ENCODE results near the gene TRIM50. TPM values are rescaled to one million over a fixed set of nuclear protein-coding genes. Genes with fewer than 3 reads are reported as not detected.

The TRIM50 gene
- total and polyA plus RNA-seq, 2 donors (not counting 1 experiment from before 2014, with no cell fraction given), result not detected

DNA sequence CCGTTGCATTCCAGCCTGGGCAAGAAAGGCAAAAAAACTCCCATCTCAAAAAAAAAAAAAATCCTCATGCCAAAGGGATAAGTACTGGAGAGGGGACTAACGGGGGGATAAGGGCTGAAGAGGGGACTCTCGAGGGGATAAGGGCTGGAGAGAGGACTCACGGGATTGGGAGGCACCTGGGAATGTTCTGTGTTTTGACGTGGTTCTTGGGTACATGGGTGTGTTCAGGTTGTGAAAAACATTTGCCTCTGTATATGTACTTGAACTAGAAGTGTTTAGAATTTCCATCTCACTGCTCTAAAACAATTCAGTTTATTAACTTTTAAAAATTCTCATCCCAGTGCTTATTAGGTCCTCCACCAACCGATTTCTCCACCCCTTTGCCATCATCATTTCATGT is 4.6 kb upstream of the TRIM50 start:
- Histone ChIP-seq H3K36me3 (ENCODE audit: control insufficient read depth, insufficient read depth, low read length) (no peaks in the 10 kb centered on the region), H3K4me3 (replicated peaks in 1 of 4; ENCODE audit: control extremely low read depth in 1 of 4, insufficient read depth in 1 of 4, low read depth in 3 of 4, low read length in 4 of 4) (no peak overlapping the region), H3K4me1 (ENCODE audit: control insufficient read depth, extremely low read depth, insufficient read depth, low read length) (no peaks in the 10 kb centered on the region), H3K9ac (ENCODE audit: insufficient read depth, low read length) (no peak overlapping the region), H4K20me1 (ENCODE audit: control insufficient read depth, extremely low read depth, insufficient read depth, low read length) (no peaks in the 10 kb centered on the region), H3K27ac (ENCODE audit: insufficient read depth, low read length) (no peak overlapping the region), H3K27me3 (ENCODE audit: control insufficient read depth, insufficient read depth, low read length) (peaks cover 19% of the 10 kb centered on the region), H2AFZ (ENCODE audit: low read length) (no peak overlapping the region), H3K9me3 (ENCODE audit: control insufficient read depth, insufficient read depth, low read depth, low read length) (no peaks in the 10 kb centered on the region), H3K4me2 (ENCODE audit: extremely low read depth, insufficient read depth, low read length) (no peak overlapping the region), H3K79me2 (ENCODE audit: control insufficient read depth, insufficient read depth, low read length) (no peaks in the 10 kb centered on the region)
- no peak for DNase-seq (ENCODE audit: low read depth in 2 of 2)
- no peak for TF ChIP-seq EZH2 (IDR thresholded peaks at IDR 0.05; ENCODE audit: low read length, missing control alignments)
- TF ChIP-seq, protein P1, sequence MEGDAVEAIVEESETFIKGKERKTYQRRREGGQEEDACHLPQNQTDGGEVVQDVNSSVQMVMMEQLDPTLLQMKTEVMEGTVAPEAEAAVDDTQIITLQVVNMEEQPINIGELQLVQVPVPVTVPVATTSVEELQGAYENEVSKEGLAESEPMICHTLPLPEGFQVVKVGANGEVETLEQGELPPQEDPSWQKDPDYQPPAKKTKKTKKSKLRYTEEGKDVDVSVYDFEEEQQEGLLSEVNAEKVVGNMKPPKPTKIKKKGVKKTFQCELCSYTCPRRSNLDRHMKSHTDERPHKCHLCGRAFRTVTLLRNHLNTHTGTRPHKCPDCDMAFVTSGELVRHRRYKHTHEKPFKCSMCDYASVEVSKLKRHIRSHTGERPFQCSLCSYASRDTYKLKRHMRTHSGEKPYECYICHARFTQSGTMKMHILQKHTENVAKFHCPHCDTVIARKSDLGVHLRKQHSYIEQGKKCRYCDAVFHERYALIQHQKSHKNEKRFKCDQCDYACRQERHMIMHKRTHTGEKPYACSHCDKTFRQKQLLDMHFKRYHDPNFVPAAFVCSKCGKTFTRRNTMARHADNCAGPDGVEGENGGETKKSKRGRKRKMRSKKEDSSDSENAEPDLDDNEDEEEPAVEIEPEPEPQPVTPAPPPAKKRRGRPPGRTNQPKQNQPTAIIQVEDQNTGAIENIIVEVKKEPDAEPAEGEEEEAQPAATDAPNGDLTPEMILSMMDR (conservative IDR thresholded peaks at IDR 0.05 in 1 of 2, IDR thresholded peaks at IDR 0.05 in 1 of 2; ENCODE audit: low read depth in 1 of 2, low read length in 2 of 2), result no peak

DNA sequence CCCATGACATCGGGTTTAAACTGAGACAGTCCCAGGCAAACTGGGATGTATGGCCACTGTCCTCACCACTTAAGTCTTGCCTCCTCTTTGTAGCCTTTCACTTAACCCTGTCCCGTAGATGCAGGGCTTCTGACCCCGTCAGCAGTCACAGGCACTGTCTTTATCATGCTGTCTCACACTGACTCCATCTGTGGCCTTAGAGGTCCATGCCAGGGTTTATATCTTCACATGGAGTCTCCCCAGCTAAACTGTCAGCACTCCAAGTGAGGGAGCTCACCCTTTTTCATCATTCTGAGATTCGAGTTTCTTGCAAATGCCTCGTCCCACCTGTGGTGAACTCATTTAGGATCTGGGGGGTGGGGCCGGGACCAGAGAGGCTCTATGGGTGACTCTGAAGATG is 2.9 kb upstream of the TRIM50 start:
- Histone ChIP-seq H3K9me3 (ENCODE audit: control insufficient read depth, insufficient read depth, low read depth, low read length) (no peaks in the 10 kb centered on the region), H4K20me1 (ENCODE audit: control insufficient read depth, extremely low read depth, insufficient read depth, low read length) (no peaks in the 10 kb centered on the region), H3K27me3 (ENCODE audit: control insufficient read depth, insufficient read depth, low read length) (peaks cover 19% of the 10 kb centered on the region), H2AFZ (ENCODE audit: low read length) (no peak overlapping the region), H3K4me1 (ENCODE audit: control insufficient read depth, extremely low read depth, insufficient read depth, low read length) (no peaks in the 10 kb centered on the region), H3K27ac (ENCODE audit: insufficient read depth, low read length) (no peak overlapping the region), H3K36me3 (ENCODE audit: control insufficient read depth, insufficient read depth, low read length) (no peaks in the 10 kb centered on the region), H3K9ac (ENCODE audit: insufficient read depth, low read length) (no peak overlapping the region), H3K4me2 (ENCODE audit: extremely low read depth, insufficient read depth, low read length) (no peak overlapping the region), H3K79me2 (ENCODE audit: control insufficient read depth, insufficient read depth, low read length) (no peaks in the 10 kb centered on the region), H3K4me3 (replicated peaks in 1 of 4; ENCODE audit: control extremely low read depth in 1 of 4, insufficient read depth in 1 of 4, low read depth in 3 of 4, low read length in 4 of 4) (no peak overlapping the region)
- TF ChIP-seq, protein P1 (conservative IDR thresholded peaks at IDR 0.05 in 1 of 2, IDR thresholded peaks at IDR 0.05 in 1 of 2; ENCODE audit: low read depth in 1 of 2, low read length in 2 of 2), result no peak
- TF ChIP-seq EZH2 (IDR thresholded peaks at IDR 0.05; ENCODE audit: low read length, missing control alignments), result no peak
- no peak for DNase-seq (ENCODE audit: low read depth in 2 of 2)

DNA sequence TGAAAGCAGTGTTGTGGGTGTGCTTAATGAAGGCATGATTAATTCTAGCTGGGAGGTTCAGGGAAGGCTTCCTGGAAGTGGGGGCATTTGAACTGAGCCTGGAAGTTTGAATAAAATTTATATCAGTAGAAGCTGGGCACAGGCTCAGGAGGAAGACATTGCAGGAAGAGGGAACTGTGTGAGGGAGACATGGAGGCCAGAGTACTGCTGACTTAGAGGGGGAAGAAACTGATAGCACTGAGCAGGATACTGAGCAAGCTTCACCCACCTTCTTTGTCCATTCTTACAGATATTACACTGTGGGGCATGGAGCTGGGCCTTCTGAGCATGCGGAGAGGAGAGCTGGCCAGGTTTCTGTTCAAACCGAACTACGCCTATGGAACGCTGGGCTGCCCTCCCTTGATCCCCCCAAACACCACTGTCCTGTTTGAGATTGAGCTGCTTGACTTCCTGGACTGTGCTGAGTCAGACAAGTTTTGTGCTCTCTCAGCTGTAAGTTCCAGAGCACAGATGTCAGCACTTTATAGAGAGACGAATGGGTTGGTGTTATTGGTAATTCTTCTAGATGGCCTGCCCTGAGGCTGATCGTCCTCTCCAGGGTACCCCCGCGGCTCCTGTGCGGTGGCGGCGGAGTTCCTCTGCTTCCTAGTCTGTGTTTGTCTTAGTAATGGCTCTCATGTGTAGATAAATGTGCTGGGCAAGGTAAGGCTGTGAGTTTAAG is 2.1 kb upstream of the TRIM50 start:
- no peaks in the 10 kb centered on the region for H3K9me3 ChIP-seq (ENCODE audit: control insufficient read depth, insufficient read depth, low read depth, low read length)
- H3K79me2 ChIP-seq (ENCODE audit: control insufficient read depth, insufficient read depth, low read length), result no peaks in the 10 kb centered on the region
- H3K4me3 ChIP-seq (replicated peaks in 1 of 4; ENCODE audit: control extremely low read depth in 1 of 4, insufficient read depth in 1 of 4, low read depth in 3 of 4, low read length in 4 of 4), result no peak overlapping the region
- TF ChIP-seq, protein P1 (conservative IDR thresholded peaks at IDR 0.05 in 1 of 2, IDR thresholded peaks at IDR 0.05 in 1 of 2; ENCODE audit: low read depth in 1 of 2, low read length in 2 of 2), result no peak
- TF ChIP-seq EZH2 (IDR thresholded peaks at IDR 0.05; ENCODE audit: low read length, missing control alignments), result no peak
- peaks cover 14% of the 10 kb centered on the region for H3K27me3 ChIP-seq (ENCODE audit: control insufficient read depth, insufficient read depth, low read length)
- no peaks in the 10 kb centered on the region for H3K4me1 ChIP-seq (ENCODE audit: control insufficient read depth, extremely low read depth, insufficient read depth, low read length)
- peak; percentile 31 to 40 for DNase-seq (ENCODE audit: low read depth in 2 of 2)
- H4K20me1 ChIP-seq (ENCODE audit: control insufficient read depth, extremely low read depth, insufficient read depth, low read length), result no peaks in the 10 kb centered on the region
- no peak overlapping the region for H3K9ac ChIP-seq (ENCODE audit: insufficient read depth, low read length)
- H3K4me2 ChIP-seq (ENCODE audit: extremely low read depth, insufficient read depth, low read length), result no peak overlapping the region
- no peak overlapping the region for H3K27ac ChIP-seq (ENCODE audit: insufficient read depth, low read length)
- no peaks in the 10 kb centered on the region for H3K36me3 ChIP-seq (ENCODE audit: control insufficient read depth, insufficient read depth, low read length)
- no peak overlapping the region for H2AFZ ChIP-seq (ENCODE audit: low read length)
